Measurements from ENCODE around the gene PTPRS.
"Not testable (repeated sequence)": the region's sequence is repeated elsewhere in the genome, so short reads cannot be mapped to it uniquely, and the experiment has no call there.

Gene PTPRS

GRCh38 chr19:5340637-5341447, at the start of gene PTPRS:
TSS of gene PTPRS (minus strand) at chr19:5340812. CDS start at chr19:5286140, 54,672 bp downstream.
- DNase-seq (ENCODE audit: low read depth, low spot score) = no peak
- TF ChIP-seq POLR2AphosphoS5 (IDR thresholded peaks at IDR 0.05; ENCODE audit: borderline replicate concordance, low read depth, low read length) (peak; percentile 28; the same call in 1 of the 2 replicates), FOXP2 (optimal IDR thresholded peaks at IDR 0.05; ENCODE audit: control extremely low read depth, extremely low read length, insufficient read depth) (no peak)
- Histone ChIP-seq H3K36me3 (ENCODE audit: insufficient read depth, low read length) (no peaks in the 10 kb centered on the region), H3K27ac (no peak within 1 kb of the TSS), H3K4me3 (peak within 1 kb of the TSS; percentile 83), H3K9me3 (ENCODE audit: low read depth, low read length) (no peaks in the 10 kb centered on the region), H3K9ac (ENCODE audit: insufficient read length) (peak within 1 kb of the TSS; percentile 85)

GRCh38 chr19:5389353-5389752, 48.7 kb upstream of the PTPRS start:
- no peaks in the 10 kb centered on the region for H3K9me3 ChIP-seq (ENCODE audit: low read depth, low read length)
- no peak overlapping the region for H3K27ac ChIP-seq
- no peak for DNase-seq (ENCODE audit: low read depth, low spot score)
- no peak overlapping the region for H3K4me3 ChIP-seq
- H3K9ac ChIP-seq (ENCODE audit: insufficient read length) = no peak overlapping the region
- TF ChIP-seq POLR2AphosphoS5 (IDR thresholded peaks at IDR 0.05; ENCODE audit: borderline replicate concordance, low read depth, low read length) (no peak), EZH2 (IDR thresholded peaks at IDR 0.05) (no peak), FOXP2 (optimal IDR thresholded peaks at IDR 0.05; ENCODE audit: control extremely low read depth, extremely low read length, insufficient read depth) (no peak)
- H3K36me3 ChIP-seq (ENCODE audit: insufficient read depth, low read length) = no peaks in the 10 kb centered on the region

GRCh38 chr19:5387472-5387871, 46.9 kb upstream of the PTPRS start:
- Histone ChIP-seq H3K9me3 (ENCODE audit: low read depth, low read length) (peaks cover 2% of the 10 kb centered on the region; the same call in 1 of the 2 replicates), H3K9ac (ENCODE audit: insufficient read length) (no peak overlapping the region), H3K36me3 (ENCODE audit: insufficient read depth, low read length) (no peaks in the 10 kb centered on the region), H3K27ac (no peak overlapping the region), H3K4me3 (no peak overlapping the region)
- no peak for DNase-seq (ENCODE audit: low read depth, low spot score)
- no peak for TF ChIP-seq FOXP2 (optimal IDR thresholded peaks at IDR 0.05; ENCODE audit: control extremely low read depth, extremely low read length, insufficient read depth)
- no peak for TF ChIP-seq EZH2 (IDR thresholded peaks at IDR 0.05)
- TF ChIP-seq POLR2AphosphoS5 (IDR thresholded peaks at IDR 0.05; ENCODE audit: borderline replicate concordance, low read depth, low read length) = no peak

- TF ChIP-seq FOXP2 (optimal IDR thresholded peaks at IDR 0.05; ENCODE audit: control extremely low read depth, extremely low read length, insufficient read depth) (no peak), EZH2 (IDR thresholded peaks at IDR 0.05) (no peak), POLR2AphosphoS5 (IDR thresholded peaks at IDR 0.05; ENCODE audit: borderline replicate concordance, low read depth, low read length) (no peak)
- H3K9me3 ChIP-seq (ENCODE audit: low read depth, low read length) = peaks cover 3% of the 10 kb centered on the region; the same call in 1 of the 2 replicates
- no peak overlapping the region for H3K27ac ChIP-seq
- no peak overlapping the region for H3K9ac ChIP-seq (ENCODE audit: insufficient read length)
- no peaks in the 10 kb centered on the region for H3K36me3 ChIP-seq (ENCODE audit: insufficient read depth, low read length)
- no peak for DNase-seq (ENCODE audit: low read depth, low spot score)
- no peak overlapping the region for H3K4me3 ChIP-seq
These were observed 46.2 kb upstream of the PTPRS start for GRCh38 chr19:5386841-5387240.

GRCh38 chr19:5381197-5381596, 40.6 kb upstream of the PTPRS start:
- H3K9ac ChIP-seq (ENCODE audit: insufficient read length) = not testable (repeated sequence)

GRCh38 chr19:5380215-5380919, 39.8 kb upstream of the PTPRS start:
- no peak for DNase-seq (ENCODE audit: low read depth, low spot score)
- Histone ChIP-seq H3K27ac (no peak overlapping the region), H3K9ac (ENCODE audit: insufficient read length) (no peak overlapping the region), H3K4me3 (no peak overlapping the region), H3K36me3 (ENCODE audit: insufficient read depth, low read length) (no peaks in the 10 kb centered on the region), H3K9me3 (ENCODE audit: low read depth, low read length) (peaks cover 6% of the 10 kb centered on the region; the same call in 1 of the 2 replicates)
- TF ChIP-seq FOXP2 (optimal IDR thresholded peaks at IDR 0.05; ENCODE audit: control extremely low read depth, extremely low read length, insufficient read depth) (no peak), EZH2 (IDR thresholded peaks at IDR 0.05) (no peak), POLR2AphosphoS5 (IDR thresholded peaks at IDR 0.05; ENCODE audit: borderline replicate concordance, low read depth, low read length) (no peak)

More at GRCh38 chr19:5381197-5381596, 40.6 kb upstream of the PTPRS start:
- not testable (repeated sequence) for H3K9me3 ChIP-seq (ENCODE audit: low read depth, low read length); H3K4me3 ChIP-seq; H3K36me3 ChIP-seq (ENCODE audit: insufficient read depth, low read length); H3K27ac ChIP-seq; DNase-seq (ENCODE audit: low read depth, low spot score)

GRCh38 chr19:5376928-5377327, 36.3 kb upstream of the PTPRS start:
- no peak for DNase-seq (ENCODE audit: low read depth, low spot score)
- TF ChIP-seq EZH2 (IDR thresholded peaks at IDR 0.05) (no peak), POLR2AphosphoS5 (IDR thresholded peaks at IDR 0.05; ENCODE audit: borderline replicate concordance, low read depth, low read length) (no peak), FOXP2 (optimal IDR thresholded peaks at IDR 0.05; ENCODE audit: control extremely low read depth, extremely low read length, insufficient read depth) (no peak)

GRCh38 chr19:5372572-5373200, 32.1 kb upstream of the PTPRS start:
- Histone ChIP-seq H3K4me3 (no peak overlapping the region), H3K27ac (no peak overlapping the region), H3K36me3 (ENCODE audit: insufficient read depth, low read length) (no peaks in the 10 kb centered on the region), H3K9me3 (ENCODE audit: low read depth, low read length) (no peaks in the 10 kb centered on the region), H3K9ac (ENCODE audit: insufficient read length) (no peak overlapping the region)
- DNase-seq (ENCODE audit: low read depth, low spot score) = no peak
- TF ChIP-seq FOXP2 (optimal IDR thresholded peaks at IDR 0.05; ENCODE audit: control extremely low read depth, extremely low read length, insufficient read depth) (no peak), POLR2AphosphoS5 (IDR thresholded peaks at IDR 0.05; ENCODE audit: borderline replicate concordance, low read depth, low read length) (no peak), EZH2 (IDR thresholded peaks at IDR 0.05) (no peak)

More at GRCh38 chr19:5376928-5377327, 36.3 kb upstream of the PTPRS start:
- Histone ChIP-seq H3K27ac (no peak overlapping the region), H3K36me3 (ENCODE audit: insufficient read depth, low read length) (no peaks in the 10 kb centered on the region), H3K4me3 (no peak overlapping the region), H3K9me3 (ENCODE audit: low read depth, low read length) (0 out of 2 replicates have a peak, but pooled peaks cover 3% of the 10 kb centered on the region), H3K9ac (ENCODE audit: insufficient read length) (no peak overlapping the region)

Measured in SK-N-MC (cell line).